Stimulated activated naive CD4-positive, alpha-beta T cell treated with Interleukin-2 at 50 U/mL for 16 hours (primary cell): Measurements from ENCODE around the gene SRPK2.
"Not testable (repeated sequence)": the region's sequence is repeated elsewhere in the genome, so short reads cannot be mapped to it uniquely, and the experiment has no call there.

Source experiments
- DNase-seq: peaks from one replicate; lab custom pipeline; 2025; lab: John Stamatoyannopoulos, UW

SRPK2 gene

GRCh38 chr7:105267244-105267643, 121.5 kb downstream of the SRPK2 start:
- DNase-seq = no peak

- no peak for DNase-seq
These were observed 124.0 kb downstream of the SRPK2 start for GRCh38 chr7:105264707-105265106.

GRCh38 chr7:105261689-105262088, 127.0 kb downstream of the SRPK2 start:
- DNase-seq = no peak

GRCh38 chr7:105260201-105260871, 128.4 kb downstream of the SRPK2 start:
- not testable (repeated sequence) for DNase-seq

GRCh38 chr7:105258919-105259318, 129.8 kb downstream of the SRPK2 start:
- not testable (repeated sequence) for DNase-seq

GRCh38 chr7:105257338-105257737, 131.4 kb downstream of the SRPK2 start:
- no peak for DNase-seq

GRCh38 chr7:105256761-105257231, 131.9 kb downstream of the SRPK2 start:
- DNase-seq = no peak

GRCh38 chr7:105250706-105251105, 138.0 kb downstream of the SRPK2 start:
- DNase-seq = no peak

GRCh38 chr7:105250239-105250638, 138.5 kb downstream of the SRPK2 start:
- no peak for DNase-seq

- no peak for DNase-seq
These were observed 139.5 kb downstream of the SRPK2 start for GRCh38 chr7:105249216-105249615.

GRCh38 chr7:105246679-105247078, 142.0 kb downstream of the SRPK2 start:
- no peak for DNase-seq

GRCh38 chr7:105246256-105246655, 142.5 kb downstream of the SRPK2 start:
- no peak for DNase-seq

GRCh38 chr7:105245398-105246114, 143.2 kb downstream of the SRPK2 start:
- DNase-seq = no peak

- DNase-seq = no peak
These were observed 144.1 kb downstream of the SRPK2 start for GRCh38 chr7:105244594-105244993.

- DNase-seq = no peak
These were observed 147.5 kb downstream of the SRPK2 start for GRCh38 chr7:105241198-105241597.

- no peak for DNase-seq
These were observed 150.4 kb downstream of the SRPK2 start for GRCh38 chr7:105238198-105238765.

- no peak for DNase-seq
These were observed 153.8 kb downstream of the SRPK2 start for GRCh38 chr7:105234886-105235285.

GRCh38 chr7:105232829-105233291, 155.9 kb downstream of the SRPK2 start:
- not testable (repeated sequence) for DNase-seq

- no peak for DNase-seq
These were observed 158.2 kb downstream of the SRPK2 start for GRCh38 chr7:105230486-105230885.

GRCh38 chr7:105229641-105230040, 159.1 kb downstream of the SRPK2 start:
- no peak for DNase-seq

- no peak for DNase-seq
These were observed 160.2 kb downstream of the SRPK2 start for GRCh38 chr7:105228555-105228954.

GRCh38 chr7:105227391-105227790, 161.3 kb downstream of the SRPK2 start:
- DNase-seq = no peak
